Heart right ventricle (tissue), 16 donors: ENCODE data around the gene ADGRD2. TPM values are rescaled to one million over a fixed set of nuclear protein-coding genes. Genes with fewer than 3 reads are reported as not detected.

ENCODE experiments used
- ATAC-seq, 8 donors: fragments of 200-7000 bp; cut with Tn5 transposase; one replicate each; pipeline ENCODE4 v1.9.1; 2020; ENCODE audit warnings: mild to moderate bottlenecking in 8 of 8, moderate library complexity in 8 of 8, moderate number of reproducible peaks in 1 of 8
- DNase-seq, 2 donors: peaks; one replicate each; pipeline ENCODE4 v3.0.0-alpha.2; 2020
- H3K27ac ChIP-seq, 10 donors: fragments of 200-600 bp; sonication (generic) in 2 of 10; one replicate each; pipeline versions ENCODE4 v1.5.0 to v1.8.0; 2020 to 2022; ENCODE audit warnings: mild to moderate bottlenecking in 3 of 10
- H3K27me3 ChIP-seq, 7 donors: fragments of 200-600 bp; one replicate each; pipeline ENCODE4 v1.8.0; 2021 to 2022; ENCODE audit warnings: mild to moderate bottlenecking in 2 of 7
- H3K36me3 ChIP-seq, 9 donors: fragments of 200-600 bp; sonication (generic) in 1 of 9; one replicate each; pipeline versions ENCODE4 v1.5.0 to v1.8.0; 2020 to 2022; ENCODE audit warnings: mild to moderate bottlenecking in 2 of 9
- H3K4me1 ChIP-seq, 9 donors: fragments of 200-600 bp; sonication (generic) in 1 of 9; one replicate each; pipeline versions ENCODE4 v1.5.0 to v1.8.0; 2020 to 2022; ENCODE audit warnings: mild to moderate bottlenecking in 4 of 9
- H3K4me3 ChIP-seq, 10 donors: fragments of 200-600 bp; sonication (generic) in 2 of 10; one replicate each; pipeline versions ENCODE4 v1.5.0 to v1.8.0; 2020 to 2022; ENCODE audit warnings: mild to moderate bottlenecking in 7 of 10, moderate library complexity in 2 of 10
- H3K9me3 ChIP-seq, 11 donors: fragments of 200-600 bp in 10 of 11; sonication (generic) in 2 of 11; one replicate each; pipeline versions ENCODE4 v1.5.0 to v1.8.0; 2013 to 2022; ENCODE audit warnings: mild to moderate bottlenecking in 2 of 11, control low read depth in 1 of 11, moderate library complexity in 1 of 11
- WGBS, 2 donors: extraction: QIAGEN DNeasy Blood & Tissue Kit; methylation state at CpG; one replicate each; pipeline ENCODE4 v1.1.7; 2013; ENCODE audit warnings: inconsistent platforms in 1 of 2; 5-methylcytosine and 5-hydroxymethylcytosine counted together
- intact Hi-C, 10 donors: fragments of 100-400 bp; cut with DNase I; formaldehyde crosslinking; loops; one replicate each; pipeline versions ENCODE4 v1.11.1 to v1.14.2; 2022
- polyA plus RNA-seq, 2 donors: library from polyadenylated mRNA; stranded (reverse); fragments of 200-250 nt; gene quantifications; one replicate each; pipeline ENCODE4 v1.2.3, GENCODE V29; 2013
- total RNA-seq, 10 donors: library from RNA; stranded (reverse); fragmentation: NEBNext Ultra II Directional in 3 of 10; extraction: Animal tissue kit (Norgen Biotek cat#: 25700) in 3 of 10; gene quantifications; one replicate each; pipeline versions ENCODE4 v1.2.1 to v1.2.4, GENCODE V29; 2021 to 2023
- TF ChIP-seq, protein P1 (sequence below), 9 donors: fragments of 200-600 bp; sonication (generic) in 2 of 9; IDR thresholded peaks; one replicate each; pipeline versions ENCODE4 v1.5.0 to v1.8.0; 2021 to 2022; ENCODE audit warnings: antibody characterized with exemption in 9 of 9, mild to moderate bottlenecking in 5 of 9, moderate library complexity in 1 of 9
- donor health status: Arrhythmogenic right ventricular cardiomyopathy.
- donor health status: ischemic (EF 13 %, LVEDD 7.1; RV severe dilation, severe dysfunction).
- donor health status: healthy with polysubstance abuse.
- donor health status: DM: no; HTN: yes; CAD: no.
- donor health status: DM: no; HTN: no; CAD: no.
- donor health status: ischemic (EF 25% LVEDD 6.9; RV normal size, moderate dysfunction).
- donor health status: ischemic (EF 25% LVEDD 5.7; RV mildly dilated, moderate dysfunction).
- donor health status: healthy.
- donor health status: DM: yes; HTN: yes; CAD: no.
- donor health status: Ischemic cardiomyopathy.
- donor health status: ischemic (EF 35%, LVEDD 5.7; RV mildly dilated, moderate dysfunction).
- donor health status: nonischemic (EF 11% LVEDD 7.7; RV severe dilation, severe dysfunction).
- donor health status: DM: yes; HTN: yes; CAD: no.
- donor health status: PGD.
- donor health status: ischemic (EF 29% LVEDD 5.4; RV normal size, mild dysfunction).
- donor health status: nonischemic (EF 23%, LVEDD 6.1; RV moderate dilation, normal function).

The ADGRD2 gene
- total and polyA plus RNA-seq, 12 donors = 0.03 to 0.68 TPM; not detected in 10

DNA sequence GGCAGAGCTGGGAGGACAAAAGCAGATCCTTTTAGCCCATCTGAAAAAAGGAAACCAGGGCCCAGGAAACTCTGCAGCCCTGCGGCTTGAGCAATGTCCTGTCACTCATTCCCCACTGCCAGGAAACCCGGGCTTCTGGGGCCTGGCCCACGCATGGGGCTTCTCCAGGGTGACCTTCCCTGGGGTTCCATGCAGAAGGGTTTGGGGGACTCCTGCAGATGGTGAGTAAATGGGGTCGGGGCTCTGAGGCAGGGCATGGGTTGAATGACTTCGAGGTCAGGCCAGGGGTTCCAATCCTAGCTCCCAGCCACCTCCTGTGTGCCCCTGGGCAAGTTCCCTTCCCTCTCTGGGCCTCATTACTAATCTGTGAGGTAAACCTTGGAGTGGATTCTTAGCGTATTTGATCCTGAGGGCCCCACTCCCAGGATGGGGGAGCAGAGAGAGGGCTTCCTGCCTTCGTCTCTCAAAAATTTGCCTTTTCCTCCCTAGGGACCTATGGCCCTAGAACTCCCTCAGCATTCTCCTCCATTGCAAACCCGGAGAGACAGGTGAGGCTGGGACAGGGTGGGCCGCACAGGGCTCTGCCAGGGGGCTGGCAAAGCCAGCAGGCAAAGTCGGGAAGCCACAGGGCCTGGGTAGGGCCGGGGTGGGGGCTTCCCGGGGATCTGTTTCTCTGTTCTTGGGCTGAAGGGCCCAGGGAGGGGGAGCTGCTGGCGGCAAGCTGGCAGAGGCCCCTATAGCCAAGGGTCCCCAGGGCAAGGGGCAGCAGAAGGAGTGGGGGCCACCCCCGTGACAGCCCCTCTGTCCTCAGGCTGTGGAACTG is 25.8 kb downstream of the ADGRD2 start:
- intact Hi-C loops = no loop called here
- Histone ChIP-seq H3K9me3 (no peaks in the 10 kb centered on the region), H3K36me3 (no peaks in the 10 kb centered on the region), H3K27me3 (peaks cover 20 to 80% (median 65%) of the 10 kb centered on the region in 7 donors), H3K4me1 (peaks cover 0 to 12% (median 4%) of the 10 kb centered on the region in 9 donors), H3K27ac (no peak overlapping the region), H3K4me3 (no peak overlapping the region)
- 65 to 72% methylated on average over 14 of the region's 14 CpGs for WGBS, 2 donors
- DNase-seq = no peak
- no peak for ATAC-seq
- TF ChIP-seq, protein P1, sequence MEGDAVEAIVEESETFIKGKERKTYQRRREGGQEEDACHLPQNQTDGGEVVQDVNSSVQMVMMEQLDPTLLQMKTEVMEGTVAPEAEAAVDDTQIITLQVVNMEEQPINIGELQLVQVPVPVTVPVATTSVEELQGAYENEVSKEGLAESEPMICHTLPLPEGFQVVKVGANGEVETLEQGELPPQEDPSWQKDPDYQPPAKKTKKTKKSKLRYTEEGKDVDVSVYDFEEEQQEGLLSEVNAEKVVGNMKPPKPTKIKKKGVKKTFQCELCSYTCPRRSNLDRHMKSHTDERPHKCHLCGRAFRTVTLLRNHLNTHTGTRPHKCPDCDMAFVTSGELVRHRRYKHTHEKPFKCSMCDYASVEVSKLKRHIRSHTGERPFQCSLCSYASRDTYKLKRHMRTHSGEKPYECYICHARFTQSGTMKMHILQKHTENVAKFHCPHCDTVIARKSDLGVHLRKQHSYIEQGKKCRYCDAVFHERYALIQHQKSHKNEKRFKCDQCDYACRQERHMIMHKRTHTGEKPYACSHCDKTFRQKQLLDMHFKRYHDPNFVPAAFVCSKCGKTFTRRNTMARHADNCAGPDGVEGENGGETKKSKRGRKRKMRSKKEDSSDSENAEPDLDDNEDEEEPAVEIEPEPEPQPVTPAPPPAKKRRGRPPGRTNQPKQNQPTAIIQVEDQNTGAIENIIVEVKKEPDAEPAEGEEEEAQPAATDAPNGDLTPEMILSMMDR (IDR thresholded peaks at IDR 0.05) = no peak

DNA sequence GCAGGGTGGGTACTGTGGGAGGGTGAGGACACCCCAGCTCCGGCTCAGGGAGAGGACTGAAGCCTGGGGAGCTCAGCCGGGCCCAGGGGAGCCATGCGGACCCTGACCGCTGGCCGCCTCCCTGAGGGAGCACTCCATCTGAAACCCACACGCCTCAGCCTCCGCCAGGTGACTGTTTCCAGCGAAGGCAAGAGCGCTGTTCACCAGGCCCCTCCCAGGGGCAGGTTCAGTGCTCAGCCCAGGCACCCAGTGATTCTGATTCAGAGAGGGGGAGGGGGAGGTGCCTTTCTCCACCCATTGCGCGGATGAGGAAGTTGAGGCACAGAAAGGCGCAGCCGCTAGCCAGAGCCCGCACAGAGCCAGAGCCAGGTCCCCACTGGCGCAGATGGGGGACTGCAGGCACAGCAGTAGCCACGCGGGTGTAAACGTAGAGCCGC is 27.0 kb downstream of the ADGRD2 start:
- TF ChIP-seq, protein P1 (IDR thresholded peaks at IDR 0.05) = no peak
- WGBS, 2 donors = 33 to 34% methylated on average over 19 of the region's 19 CpGs
- ATAC-seq (no peak), DNase-seq (no peak)
- Histone ChIP-seq H3K27ac (no peak overlapping the region), H3K27me3 (peaks cover 20 to 78% (median 69%) of the 10 kb centered on the region in 7 donors), H3K36me3 (no peaks in the 10 kb centered on the region), H3K4me1 (peaks cover 0 to 12% (median 4%) of the 10 kb centered on the region in 9 donors), H3K9me3 (no peaks in the 10 kb centered on the region), H3K4me3 (peak overlapping the region in 5 of 10 donors; percentile 17 to 28 (median 22))
- intact Hi-C loops = no loop called here

DNA sequence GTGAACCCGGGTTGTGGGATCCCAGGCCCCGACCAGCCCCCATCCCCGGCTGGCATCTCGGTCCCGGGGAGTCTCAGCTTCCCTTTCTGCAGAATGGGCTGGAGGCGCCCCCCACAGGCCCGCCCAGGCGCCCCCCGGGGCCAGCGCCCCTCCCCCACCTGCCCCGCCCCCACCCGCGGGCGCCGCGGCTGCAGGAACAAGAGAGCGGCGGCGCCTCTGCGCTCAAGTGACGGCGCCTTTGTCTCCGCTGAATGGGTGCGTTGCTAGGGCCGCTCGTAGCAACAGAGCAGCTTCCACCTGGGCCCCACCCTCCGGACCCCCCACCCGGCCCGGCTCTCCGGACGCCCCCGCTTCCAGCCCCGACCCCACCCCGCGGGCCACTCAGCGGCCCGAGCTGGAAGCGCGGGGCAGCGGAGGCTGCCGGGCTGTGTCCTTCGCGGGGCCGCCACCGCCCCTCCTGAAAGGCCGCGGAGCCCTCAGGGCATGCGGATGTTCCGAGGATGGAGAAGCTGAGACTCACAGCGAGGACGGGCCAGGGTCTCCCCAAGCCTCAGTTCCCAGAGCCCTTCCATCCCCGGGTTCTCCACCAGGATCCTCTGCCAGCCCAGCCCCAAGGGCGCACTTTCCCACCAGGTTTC is 27.5 kb downstream of the ADGRD2 start:
- H3K4me1 ChIP-seq = peaks cover 0 to 12% (median 4%) of the 10 kb centered on the region in 9 donors
- ATAC-seq (no peak), DNase-seq (no peak)
- no peak overlapping the region for H3K27ac ChIP-seq
- TF ChIP-seq, protein P1 (IDR thresholded peaks at IDR 0.05) = no peak
- no peaks in the 10 kb centered on the region for H3K36me3 ChIP-seq
- H3K27me3 ChIP-seq = peaks cover 20 to 78% (median 73%) of the 10 kb centered on the region in 7 donors
- H3K9me3 ChIP-seq = no peaks in the 10 kb centered on the region
- peak overlapping the region in 7 of 10 donors; percentile 17 to 30 (median 22) for H3K4me3 ChIP-seq
- 2 to 4% methylated on average over 40 to 53 of the region's 53 CpGs for WGBS, 2 donors
- intact Hi-C loops = no loop called here

DNA sequence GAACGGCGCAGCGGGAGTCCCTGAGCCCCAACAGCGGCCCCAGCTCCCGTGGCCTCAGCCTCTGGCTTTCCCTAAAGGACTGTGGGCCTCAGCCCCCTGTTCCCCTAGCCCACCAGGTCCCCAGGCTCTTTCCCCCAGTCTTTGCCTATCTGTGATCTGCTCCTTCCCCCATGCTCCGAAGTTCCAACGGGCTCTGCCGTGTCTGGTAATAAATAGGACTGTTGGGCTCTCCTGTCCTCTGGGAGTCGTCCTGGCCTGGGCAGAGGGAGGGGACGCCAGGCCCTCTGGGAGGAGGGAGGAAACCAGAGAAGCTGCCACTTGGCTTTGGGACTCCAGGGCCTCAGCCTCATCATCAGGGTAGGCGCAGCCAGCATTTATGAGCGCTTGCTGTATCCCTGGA is 28.1 kb downstream of the ADGRD2 start:
- ATAC-seq (no peak), DNase-seq (no peak)
- TF ChIP-seq, protein P1 (IDR thresholded peaks at IDR 0.05) = no peak
- H3K9me3 ChIP-seq = no peaks in the 10 kb centered on the region
- H3K27ac ChIP-seq = no peak overlapping the region
- intact Hi-C loops = no loop called here
- no peak overlapping the region for H3K4me3 ChIP-seq
- peaks cover 20 to 83% (median 75%) of the 10 kb centered on the region in 7 donors for H3K27me3 ChIP-seq
- 31 to 36% methylated on average over 12 of the region's 12 CpGs for WGBS, 2 donors
- no peaks in the 10 kb centered on the region for H3K36me3 ChIP-seq
- H3K4me1 ChIP-seq = peaks cover 0 to 12% (median 4%) of the 10 kb centered on the region in 9 donors
